IMR-90 (cell line): Measurements from ENCODE around the gene SEMA6A. TPM values are rescaled to one million over a fixed set of nuclear protein-coding genes. Genes with fewer than 3 reads are reported as not detected.

Experiments
- ATAC-seq: fragments of 200-7000 bp; cut with Tn5 transposase; 2 replicates; pipeline ENCODE4 v1.9.1; 2020; ENCODE audit warnings: low read depth, mild to moderate bottlenecking, moderate library complexity
- BruUV-seq: library from RNA; stranded (reverse); fragments of 400-500 nt; replicated peaks from 2 replicates; lab custom pipeline; 2021; lab: Mats Ljungman, UMichigan
- CTCF ChIA-PET: fragments of 300-600 bp; formaldehyde crosslinking; extraction: SDS; loops from one replicate; lab custom pipeline; 2021; ENCODE audit warnings: antibody characterized with exemption; lab: Yijun Ruan, JAX
- POLR2A ChIA-PET: fragments of 300-600 bp; sonication (Branson Sonifier 250); formaldehyde crosslinking; loops from one replicate; lab custom pipeline; 2022; ENCODE audit warnings: antibody characterized with exemption; ENCODE audit not compliant: unreplicated experiment; lab: Charles Lee
- DNase-seq: peaks from one replicate; pipeline ENCODE4 v3.0.0; 2013
- H2AFZ ChIP-seq: replicated peaks from 2 replicates; pipeline ENCODE3; 2013; ENCODE audit warnings: low read length, mild to moderate bottlenecking; ENCODE audit not compliant: poor library complexity
- H2AK5ac ChIP-seq: 2 replicates; pipeline ENCODE4 v1.6.1; 2013; ENCODE audit warnings: low read depth, low read length, inconsistent platforms
- H2AK9ac ChIP-seq: replicated peaks from 2 replicates; pipeline ENCODE3; 2013; ENCODE audit warnings: mild to moderate bottlenecking, low read depth, low read length, moderate library complexity; ENCODE audit not compliant: poor library complexity
- H2BK120ac ChIP-seq: 2 replicates; pipeline ENCODE4 v1.6.1; 2013; ENCODE audit warnings: low read depth, low read length, inconsistent platforms
- H2BK15ac ChIP-seq: 3 replicates; pipeline ENCODE4 v1.6.1; 2013; ENCODE audit warnings: low read depth, low read length, inconsistent platforms
- H2BK20ac ChIP-seq: 2 replicates; pipeline ENCODE4 v1.6.1; 2013; ENCODE audit warnings: low read depth, mild to moderate bottlenecking, inconsistent platforms, low read length, moderate library complexity
- H2BK5ac ChIP-seq: 2 replicates; pipeline ENCODE4 v1.6.1; 2013; ENCODE audit warnings: mild to moderate bottlenecking, low read depth, low read length, inconsistent platforms; ENCODE audit not compliant: poor library complexity, severe bottlenecking
- H3K14ac ChIP-seq: replicated peaks from 2 replicates; pipeline ENCODE4 v1.6.1; 2013; ENCODE audit warnings: low read depth, low read length, inconsistent platforms
- H3K18ac ChIP-seq: 2 replicates; pipeline ENCODE4 v1.6.1; 2013; ENCODE audit warnings: low read depth, low read length, control low read depth
- H3K23ac ChIP-seq: 2 replicates; pipeline ENCODE4 v1.6.1; 2013; ENCODE audit warnings: low read depth, low read length, inconsistent platforms
- H3K27ac ChIP-seq: 2 replicates; pipeline ENCODE4 v1.5.1; 2013; ENCODE audit warnings: mild to moderate bottlenecking, control low read depth, low read length; ENCODE audit not compliant: insufficient read depth
- H3K27me3 ChIP-seq: 2 replicates; pipeline ENCODE4 v1.6.1; 2013; ENCODE audit warnings: low read length; ENCODE audit not compliant: control insufficient read depth, insufficient read depth
- H3K36me3 ChIP-seq: 2 replicates; pipeline ENCODE4 v1.6.1; 2013; ENCODE audit warnings: low read length, mixed read lengths; ENCODE audit not compliant: control insufficient read depth, insufficient read depth
- H3K4ac ChIP-seq: 2 replicates; pipeline ENCODE4 v1.6.1; 2013; ENCODE audit warnings: low read depth, low read length, inconsistent platforms
- H3K4me1 ChIP-seq: 2 replicates; pipeline ENCODE4 v1.6.1; 2013; ENCODE audit warnings: low read length, mixed read lengths; ENCODE audit not compliant: control insufficient read depth, insufficient read depth
- H3K4me2 ChIP-seq: 2 replicates; pipeline ENCODE4 v1.6.1; 2013; ENCODE audit warnings: low read depth, mild to moderate bottlenecking, control low read depth, low read length, moderate library complexity
- H3K4me3 ChIP-seq: 2 replicates; pipeline ENCODE4 v1.5.1; 2013; ENCODE audit warnings: low read depth, mild to moderate bottlenecking, control low read depth, low read length, moderate library complexity; ENCODE audit not compliant: insufficient read depth
- H3K56ac ChIP-seq: 2 replicates; pipeline ENCODE4 v1.6.1; 2013; ENCODE audit warnings: low read length, inconsistent platforms; ENCODE audit not compliant: insufficient read depth; ENCODE audit errors: extremely low read depth
- H3K79me1 ChIP-seq, 2 experiments: 2 replicates each; pipeline ENCODE4 v1.6.1; 2013; ENCODE audit warnings: low read length in 2 of 2, inconsistent platforms in 1 of 2, low read depth in 1 of 2
- H3K9ac ChIP-seq: 2 replicates; pipeline ENCODE4 v1.6.1; 2013; ENCODE audit warnings: low read depth, low read length, control low read depth
- H3K9me1 ChIP-seq: 2 replicates; pipeline ENCODE4 v1.6.1; 2013; ENCODE audit warnings: low read length, inconsistent platforms; ENCODE audit not compliant: insufficient read depth
- H3K9me3 ChIP-seq: 2 replicates; pipeline ENCODE4 v1.6.1; 2013; ENCODE audit warnings: low read length; ENCODE audit not compliant: control insufficient read depth, insufficient read depth
- H4K20me1 ChIP-seq: 2 replicates; pipeline ENCODE4 v1.6.1; 2013; ENCODE audit warnings: low read length, inconsistent platforms; ENCODE audit not compliant: insufficient read depth
- H4K5ac ChIP-seq: 2 replicates; pipeline ENCODE4 v1.6.1; 2013; ENCODE audit warnings: mild to moderate bottlenecking, low read depth, low read length, control low read depth
- H4K8ac ChIP-seq, 2 experiments: 2 replicates each; pipeline ENCODE4 v1.6.1; 2013; ENCODE audit warnings: low read depth in 2 of 2, low read length in 2 of 2, control low read depth in 1 of 2, inconsistent platforms in 1 of 2
- H4K91ac ChIP-seq: 2 replicates; pipeline ENCODE4 v1.6.1; 2013; ENCODE audit warnings: low read depth, low read length, inconsistent platforms; ENCODE audit not compliant: insufficient read depth
- BHLHE40 ChIP-seq: fragments of 150-350 bp; IDR thresholded peaks from 2 replicates; pipeline ENCODE4 v1.6.1; 2016; ENCODE audit warnings: mild to moderate bottlenecking, low read depth, low read length
- CEBPB ChIP-seq: IDR thresholded peaks from 2 replicates; pipeline ENCODE4 v1.6.1; 2012; ENCODE audit warnings: low read depth, low read length, improper control_type of control experiment
- CHD1 ChIP-seq: IDR thresholded peaks from 2 replicates; pipeline ENCODE4 v1.6.1; 2012; ENCODE audit warnings: low read depth, low read length, improper control_type of control experiment
- CTCF ChIP-seq: conservative IDR thresholded peaks from 2 replicates; pipeline ENCODE4 v1.5.1; 2012; ENCODE audit warnings: mild to moderate bottlenecking, low read depth, low read length, improper control_type of control experiment
- FOS ChIP-seq: fragments of 150-350 bp; IDR thresholded peaks from 2 replicates; pipeline ENCODE4 v1.6.1; 2016; ENCODE audit warnings: low read depth, low read length
- MAFK ChIP-seq: IDR thresholded peaks from 2 replicates; pipeline ENCODE4 v1.6.1; 2012; ENCODE audit warnings: low read depth, low read length, improper control_type of control experiment
- MAZ ChIP-seq: IDR thresholded peaks from 2 replicates; pipeline ENCODE4 v1.6.1; 2012; ENCODE audit warnings: low read depth, mild to moderate bottlenecking, low read length, improper control_type of control experiment, moderate library complexity, borderline replicate concordance
- MXI1 ChIP-seq: IDR thresholded peaks from 2 replicates; pipeline ENCODE4 v1.6.1; 2012; ENCODE audit warnings: low read depth, mild to moderate bottlenecking, low read length, moderate library complexity, borderline replicate concordance
- NFE2L2 ChIP-seq: fragments of 150-350 bp; IDR thresholded peaks from 2 replicates; pipeline ENCODE4 v1.6.1; 2016; ENCODE audit warnings: low read depth, mild to moderate bottlenecking, low read length
- POLR2A ChIP-seq: IDR thresholded peaks from 2 replicates; pipeline ENCODE4 v1.6.1; 2012; ENCODE audit warnings: mild to moderate bottlenecking, low read depth, low read length
- RAD21 ChIP-seq: IDR thresholded peaks from 2 replicates; pipeline ENCODE4 v1.6.1; 2012; ENCODE audit warnings: low read length, improper control_type of control experiment
- RCOR1 ChIP-seq: IDR thresholded peaks from 2 replicates; pipeline ENCODE4 v1.6.1; 2012; ENCODE audit warnings: mild to moderate bottlenecking, low read length, improper control_type of control experiment; ENCODE audit not compliant: insufficient replicate concordance
- RFX5 ChIP-seq: IDR thresholded peaks from 2 replicates; pipeline ENCODE4 v1.8.0; 2012; ENCODE audit warnings: low read depth, mild to moderate bottlenecking, low read length, moderate library complexity
- SMC3 ChIP-seq: fragments of 150-350 bp; IDR thresholded peaks from 2 replicates; pipeline ENCODE4 v1.6.1; 2016; ENCODE audit warnings: low read depth, mild to moderate bottlenecking, antibody characterized with exemption, low read length, moderate library complexity
- WGBS, 2 experiments: methylation state at CpG; one replicate each; pipeline versions ENCODE4 v1.1.5 to v1.1.7; 2013; ENCODE audit warnings: missing lambda C conversion rate in 2 of 2; ENCODE audit not compliant: insufficient read length in 1 of 2; ENCODE audit errors: extremely low coverage in 2 of 2; 5-methylcytosine and 5-hydroxymethylcytosine counted together
- dilution Hi-C: fragments of 300-500 bp; cut with HindIII; formaldehyde crosslinking; loops from one replicate; pipeline ENCODE4 v1.14.3; 2018; ENCODE audit warnings: low sequenced_read_pairs; ENCODE audit not compliant: unreplicated experiment
- in situ Hi-C: fragments of 300-500 bp; cut with MboI; formaldehyde crosslinking; loops from 3 replicates; pipeline ENCODE4 v1.14.3; 2019; ENCODE audit warnings: low sequenced_read_pairs, inconsistent platforms, mixed read lengths
- intact Hi-C: fragments of 100-400 bp; cut with micrococcal nuclease; formaldehyde crosslinking; loops from 2 replicates; pipeline ENCODE4 v1.10.0; 2022
- polyA plus RNA-seq, 3 experiments: library from polyadenylated mRNA; depleted of rRNA; stranded (reverse); fragments of >200 nt; gene quantifications; 2 replicates each; pipeline ENCODE4 v1.2.3, GENCODE V29; 2012; ENCODE audit warnings: low replicate concordance in 1 of 3
- total RNA-seq: library from RNA; depleted of rRNA; stranded (reverse); fragments of >200 nt; gene quantifications from 2 replicates; pipeline ENCODE4 v1.2.3, GENCODE V29; 2012
- TF ChIP-seq, protein P1 (sequence below): fragments of 150-350 bp; IDR thresholded peaks from 2 replicates; pipeline ENCODE4 v1.6.1; 2017; ENCODE audit warnings: mild to moderate bottlenecking, antibody characterized with exemption, low read length, low read depth
- TF ChIP-seq, protein P2 (sequence below): fragments of 150-350 bp; IDR thresholded peaks from 2 replicates; pipeline ENCODE4 v1.6.1; 2016; ENCODE audit warnings: low read depth, mild to moderate bottlenecking, low read length, moderate library complexity, borderline replicate concordance

Gene SEMA6A
- total and polyA plus RNA-seq, 2 of the 4 experiments (the other 2 are of a cell fraction) = 0.27 to 0.36 TPM

GRCh38 chr5:116561658-116562057 is 13.0 kb downstream of the SEMA6A start:
- H4K91ac ChIP-seq = no peak overlapping the region
- H2AK5ac ChIP-seq = no peak overlapping the region
- no peak overlapping the region for H2AFZ ChIP-seq
- in situ Hi-C loops (no loop called here), intact Hi-C loops (no loop called here), dilution Hi-C loops (no loop called here)
- no peak overlapping the region for H4K8ac ChIP-seq
- no peak overlapping the region for H3K4me3 ChIP-seq
- DNase-seq (no peak), ATAC-seq (no peak)
- H3K36me3 ChIP-seq = no peaks in the 10 kb centered on the region
- WGBS, 2 experiments = no CpG with 5 or more reads among the region's 3 CpGs
- no peak overlapping the region for H3K18ac ChIP-seq
- H3K79me1 ChIP-seq = no peaks in the 10 kb centered on the region
- no peak overlapping the region for H2BK120ac ChIP-seq
- H2AK9ac ChIP-seq = no peak overlapping the region
- H3K27me3 ChIP-seq = no peaks in the 10 kb centered on the region
- H2BK5ac ChIP-seq = no peak overlapping the region
- no peak overlapping the region for H3K9ac ChIP-seq
- no peak overlapping the region for H3K4ac ChIP-seq
- CTCF ChIA-PET = no interaction called here
- H4K20me1 ChIP-seq = no peaks in the 10 kb centered on the region
- no peaks in the 10 kb centered on the region for H3K4me1 ChIP-seq
- POLR2A ChIA-PET = no interaction called here
- no peak overlapping the region for H4K5ac ChIP-seq
- H3K27ac ChIP-seq = no peak overlapping the region
- H3K4me2 ChIP-seq = no peak overlapping the region
- BruUV-seq = no TSS peak
- H3K14ac ChIP-seq = no peak overlapping the region
- H3K23ac ChIP-seq = no peak overlapping the region
- no peak overlapping the region for H2BK15ac ChIP-seq
- no peak overlapping the region for H2BK20ac ChIP-seq
- TF ChIP-seq RAD21 (no peak), RCOR1 (no peak), MXI1 (no peak), RFX5 (no peak), FOS (no peak), POLR2A (no peak), BHLHE40 (no peak), CTCF (no peak), NFE2L2 (no peak), MAZ (no peak), CEBPB (no peak), MAFK (no peak), CHD1 (no peak), SMC3 (no peak)
- TF ChIP-seq, protein P1, sequence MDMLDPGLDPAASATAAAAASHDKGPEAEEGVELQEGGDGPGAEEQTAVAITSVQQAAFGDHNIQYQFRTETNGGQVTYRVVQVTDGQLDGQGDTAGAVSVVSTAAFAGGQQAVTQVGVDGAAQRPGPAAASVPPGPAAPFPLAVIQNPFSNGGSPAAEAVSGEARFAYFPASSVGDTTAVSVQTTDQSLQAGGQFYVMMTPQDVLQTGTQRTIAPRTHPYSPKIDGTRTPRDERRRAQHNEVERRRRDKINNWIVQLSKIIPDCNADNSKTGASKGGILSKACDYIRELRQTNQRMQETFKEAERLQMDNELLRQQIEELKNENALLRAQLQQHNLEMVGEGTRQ = no peak
- TF ChIP-seq, protein P2, sequence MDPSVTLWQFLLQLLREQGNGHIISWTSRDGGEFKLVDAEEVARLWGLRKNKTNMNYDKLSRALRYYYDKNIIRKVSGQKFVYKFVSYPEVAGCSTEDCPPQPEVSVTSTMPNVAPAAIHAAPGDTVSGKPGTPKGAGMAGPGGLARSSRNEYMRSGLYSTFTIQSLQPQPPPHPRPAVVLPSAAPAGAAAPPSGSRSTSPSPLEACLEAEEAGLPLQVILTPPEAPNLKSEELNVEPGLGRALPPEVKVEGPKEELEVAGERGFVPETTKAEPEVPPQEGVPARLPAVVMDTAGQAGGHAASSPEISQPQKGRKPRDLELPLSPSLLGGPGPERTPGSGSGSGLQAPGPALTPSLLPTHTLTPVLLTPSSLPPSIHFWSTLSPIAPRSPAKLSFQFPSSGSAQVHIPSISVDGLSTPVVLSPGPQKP = no peak
- no peak overlapping the region for H3K56ac ChIP-seq
- no peaks in the 10 kb centered on the region for H3K9me3 ChIP-seq
- no peaks in the 10 kb centered on the region for H3K9me1 ChIP-seq
